NCI-H1417 treated with DMSO at 0.1 percent for 48 hours (cell line): ENCODE results near the gene SYNE1.
"Not testable (repeated sequence)": the region's sequence is repeated elsewhere in the genome, so short reads cannot be mapped to it uniquely, and the experiment has no call there.

ENCODE experiments used
- DNase-seq: peaks from one replicate; lab custom pipeline; 2025; lab: John Stamatoyannopoulos, UW

SYNE1 gene

DNA sequence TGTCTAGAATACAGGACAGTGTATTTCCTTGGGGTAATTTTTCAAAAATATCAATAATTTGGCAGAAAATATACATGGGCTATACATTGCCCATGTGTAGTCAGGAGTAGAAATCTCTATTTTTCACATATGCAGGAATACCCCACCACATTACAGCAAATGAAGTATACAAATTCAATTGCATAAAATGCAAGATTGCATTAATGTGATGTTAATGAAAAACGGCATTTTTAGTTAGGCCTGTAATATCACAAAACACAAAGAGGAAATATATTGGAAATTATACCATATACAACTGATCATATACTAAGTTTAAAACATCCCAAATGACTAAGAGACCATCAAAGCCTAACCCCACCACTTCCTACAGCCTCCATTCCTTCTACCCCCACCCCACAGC is 154.9 kb downstream of the SYNE1 start:
- no peak for DNase-seq

DNA sequence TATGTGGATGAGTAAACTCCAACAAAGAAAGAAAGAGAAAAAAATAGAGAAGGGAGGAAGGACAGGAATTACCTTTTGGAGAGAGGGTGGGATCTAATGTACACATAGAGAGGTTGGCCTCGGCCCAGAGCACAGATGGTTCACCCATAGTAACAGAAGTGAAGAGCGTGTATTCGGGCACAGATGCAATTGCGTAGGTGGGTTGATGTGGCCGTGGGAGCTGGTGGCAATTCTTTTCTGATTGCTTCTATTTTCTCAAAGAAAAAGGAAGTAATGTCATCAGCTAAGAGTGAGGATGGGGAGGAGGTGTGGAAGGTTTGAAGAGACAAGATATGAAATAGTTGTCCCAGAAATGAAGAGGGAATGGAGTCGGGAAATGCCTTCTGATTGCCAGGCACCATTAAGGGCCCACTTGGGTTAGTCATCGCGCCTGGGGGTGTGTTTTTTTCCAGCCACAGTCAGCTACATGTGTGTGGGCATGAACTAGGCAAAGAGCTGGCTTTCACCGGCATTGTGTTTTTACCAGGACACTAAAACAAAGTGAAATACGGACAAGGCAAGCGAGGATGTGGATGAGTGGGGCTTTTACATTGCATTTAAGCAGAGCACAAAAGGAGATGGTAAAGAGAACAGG is 158.7 kb downstream of the SYNE1 start:
- no peak for DNase-seq

DNA sequence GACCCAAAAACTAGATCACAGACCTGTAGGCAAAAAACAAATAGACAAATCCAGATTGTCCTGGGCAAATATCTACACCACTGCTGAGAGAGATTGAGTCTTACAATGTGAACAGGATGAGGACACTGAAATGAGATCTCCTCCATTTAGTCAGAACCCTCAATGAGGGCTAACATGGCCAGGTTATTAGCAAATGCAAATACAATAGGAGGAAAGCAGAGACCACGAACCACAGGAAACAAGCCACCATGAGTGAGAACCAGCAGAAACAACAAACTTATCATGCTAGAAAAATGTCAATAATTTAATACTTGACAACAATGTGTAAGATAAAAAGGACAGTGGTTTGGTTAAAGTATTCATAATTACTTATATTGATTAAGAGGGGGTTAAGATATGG is 162.8 kb downstream of the SYNE1 start:
- DNase-seq = no peak

DNA sequence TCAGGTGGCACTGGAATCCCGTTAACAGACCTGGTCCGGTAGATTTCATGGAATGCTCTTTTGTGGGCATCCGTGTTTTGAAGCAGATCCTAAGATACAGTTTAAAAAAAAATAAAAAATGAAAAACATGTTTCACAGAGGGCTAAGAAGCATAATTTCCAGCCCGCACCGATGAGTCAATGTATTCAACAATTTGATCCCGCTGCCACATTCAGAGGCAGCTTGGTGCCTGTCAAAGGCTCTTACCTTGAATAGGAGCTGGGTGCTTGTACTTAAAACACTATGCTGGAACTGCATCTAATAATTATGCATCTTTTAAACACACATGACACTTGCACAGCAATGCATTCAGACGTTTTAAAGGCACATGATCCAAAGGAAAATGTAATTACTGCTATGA is 164.8 kb downstream of the SYNE1 start:
- DNase-seq = no peak

DNA sequence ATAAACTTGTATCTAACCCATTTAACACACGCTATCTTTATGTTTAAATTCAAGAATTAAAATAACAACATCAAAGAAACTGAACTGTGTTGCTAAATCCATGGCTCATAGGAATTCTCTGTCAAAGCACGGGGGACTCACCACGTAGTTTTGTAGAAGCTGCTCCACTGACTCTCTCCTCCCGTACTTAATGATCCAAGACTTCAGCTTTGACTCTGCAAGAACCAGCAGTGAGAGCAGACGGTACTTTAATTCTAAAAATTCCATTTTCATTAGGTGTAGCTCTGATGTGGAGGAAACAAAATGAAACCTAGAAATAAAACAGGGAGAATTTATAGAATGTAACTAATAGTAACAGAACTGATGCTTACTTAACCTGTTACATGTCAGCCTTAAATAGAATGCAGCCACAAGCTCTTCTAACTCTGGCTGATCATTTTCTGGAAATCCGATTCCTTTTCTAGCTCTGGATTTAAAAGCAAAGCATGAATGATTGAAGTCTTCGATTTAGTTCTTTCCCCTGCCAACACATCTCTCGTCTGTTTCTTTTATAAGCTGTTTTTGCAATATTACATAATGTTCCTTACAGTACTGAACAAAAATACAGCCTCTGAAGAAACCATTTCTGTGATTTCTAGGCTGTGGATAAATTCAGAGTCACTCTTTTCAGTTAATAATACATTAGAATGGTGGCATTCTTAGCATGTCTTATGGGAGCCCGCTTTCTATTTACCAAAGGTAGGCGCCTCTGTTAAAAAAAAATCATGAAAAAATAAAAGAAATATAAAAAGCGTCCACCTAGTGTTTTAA is 165.5 kb downstream of the SYNE1 start:
- DNase-seq = no peak

DNA sequence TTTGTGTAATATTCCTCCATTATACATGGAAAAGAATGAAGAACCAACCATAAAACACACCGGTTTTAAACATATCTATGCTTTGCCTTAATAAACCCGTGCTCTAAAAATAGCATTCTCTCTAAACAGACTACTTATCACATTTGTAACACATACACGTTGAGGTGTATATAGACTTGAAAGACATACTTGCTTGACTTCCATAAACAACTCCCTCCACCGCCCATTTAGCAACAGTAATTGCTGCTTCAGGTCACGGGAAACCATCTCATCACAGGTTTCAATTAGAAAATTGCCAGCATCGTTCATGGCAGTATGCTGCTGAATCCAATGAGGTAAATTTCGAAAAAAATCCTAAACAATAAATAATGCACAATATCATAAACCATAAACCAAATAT is 174.0 kb downstream of the SYNE1 start:
- no peak for DNase-seq

DNA sequence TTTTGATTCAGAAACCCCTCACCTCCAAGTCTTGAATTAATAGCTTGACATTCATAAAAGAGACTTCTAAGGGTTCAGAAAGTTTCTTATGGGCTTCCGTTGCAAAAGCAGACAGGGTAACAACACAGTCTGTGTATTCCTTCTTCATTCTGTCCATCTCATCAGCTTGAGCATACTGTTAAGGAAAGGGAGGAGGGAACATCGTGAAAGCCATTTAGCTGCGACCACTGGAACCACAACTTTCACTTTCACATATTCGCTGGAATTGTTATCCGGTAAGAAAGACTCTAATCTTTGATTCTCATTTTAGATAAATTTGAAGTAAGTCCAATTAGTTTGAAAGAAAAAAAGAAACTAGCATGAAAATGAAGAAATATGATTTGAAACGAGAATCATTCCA is 174.4 kb downstream of the SYNE1 start:
- no peak for DNase-seq

DNA sequence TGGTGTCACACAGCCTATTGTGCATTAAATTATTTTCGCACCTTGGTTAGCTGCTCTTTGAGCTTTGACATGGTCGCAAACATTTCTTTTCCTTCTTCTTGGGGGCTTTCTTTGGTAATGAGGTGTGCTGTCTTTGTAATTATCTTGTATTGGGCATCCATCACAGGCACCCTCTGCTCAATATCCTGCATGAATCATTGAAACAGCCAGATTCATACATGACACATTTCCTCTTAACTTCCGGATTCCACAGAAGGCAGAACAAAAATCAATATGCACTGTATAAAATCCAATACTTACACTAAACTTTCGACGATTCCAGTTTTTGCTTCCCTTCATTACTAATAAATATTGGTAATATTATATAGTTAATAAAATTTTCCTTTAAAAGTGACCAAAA is 175.6 kb downstream of the SYNE1 start:
- DNase-seq = no peak

DNA sequence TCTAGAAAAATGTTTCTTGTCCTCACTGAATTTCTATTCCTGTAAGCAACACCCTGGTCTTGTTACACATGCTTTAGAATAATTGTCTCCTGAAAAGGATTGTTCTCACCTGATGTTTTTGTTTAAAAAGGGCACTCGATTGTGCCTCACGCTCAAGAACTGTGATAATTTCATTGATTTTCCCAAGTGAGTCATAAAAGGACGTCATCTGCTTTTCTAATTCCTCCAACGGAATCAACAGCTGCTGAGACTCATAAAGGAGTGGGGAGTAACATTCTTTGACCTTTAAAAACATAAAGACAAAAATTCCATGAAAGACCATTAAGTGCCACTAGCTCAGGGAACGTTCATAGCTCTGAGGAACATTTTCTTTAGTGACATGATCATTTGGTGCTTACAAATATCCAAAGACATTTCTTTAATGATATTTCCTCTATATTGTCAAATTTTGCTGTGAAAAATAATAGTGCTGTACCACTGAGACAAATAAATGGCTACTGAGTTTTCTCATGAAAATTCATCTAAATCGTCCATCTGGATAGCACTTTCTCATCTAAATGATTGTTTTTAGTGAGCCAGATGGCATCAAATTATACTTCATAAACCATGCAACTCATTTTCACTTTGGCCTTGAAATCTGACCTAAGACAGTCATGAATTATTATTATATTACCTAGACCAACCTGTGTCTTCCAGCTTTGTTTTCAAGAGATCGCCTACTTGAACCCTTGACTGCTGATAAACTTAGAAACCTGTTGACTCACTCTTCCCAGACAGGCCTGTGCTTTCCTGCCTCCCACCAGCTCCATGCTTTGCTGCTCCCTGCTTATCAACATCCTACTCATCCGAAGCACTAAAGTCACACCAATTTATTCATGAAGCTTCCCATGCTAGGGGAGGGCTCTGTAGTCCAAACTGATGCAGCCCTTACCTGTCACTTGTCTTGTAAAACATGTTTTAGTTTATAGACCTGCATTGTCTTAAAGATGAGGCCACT is 178.2 kb downstream of the SYNE1 start:
- DNase-seq = no peak

DNA sequence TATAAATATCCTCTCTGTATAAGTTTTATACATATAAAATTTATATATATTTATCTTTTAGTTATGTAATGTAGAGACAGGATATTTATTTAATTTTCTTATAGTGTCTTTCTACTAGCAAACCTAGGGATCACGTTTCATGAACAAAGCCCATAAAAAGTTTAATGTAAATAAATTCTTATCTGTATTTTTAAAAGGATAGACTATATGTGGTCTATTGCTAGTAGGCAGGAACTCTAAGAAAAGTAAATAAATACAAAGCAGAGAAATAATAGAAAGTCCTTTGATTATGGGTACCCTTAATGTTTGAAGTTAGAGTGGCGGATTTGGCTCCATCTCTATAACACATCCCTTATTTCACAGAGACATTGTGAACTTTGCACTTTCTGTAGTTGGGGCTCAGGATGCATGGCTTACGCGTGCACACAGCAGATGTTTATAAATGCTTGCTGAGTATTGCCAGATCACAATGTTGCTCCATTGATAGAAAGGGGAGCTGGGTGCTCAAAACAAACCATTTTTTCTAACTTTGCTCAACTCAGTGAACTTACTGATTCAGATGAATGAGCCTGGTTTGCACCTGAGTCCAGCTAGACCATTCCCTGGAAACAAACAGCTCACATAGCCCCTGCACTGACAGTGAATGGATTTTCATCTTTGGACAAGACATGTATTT is 179.1 kb downstream of the SYNE1 start:
- no peak for DNase-seq

DNA sequence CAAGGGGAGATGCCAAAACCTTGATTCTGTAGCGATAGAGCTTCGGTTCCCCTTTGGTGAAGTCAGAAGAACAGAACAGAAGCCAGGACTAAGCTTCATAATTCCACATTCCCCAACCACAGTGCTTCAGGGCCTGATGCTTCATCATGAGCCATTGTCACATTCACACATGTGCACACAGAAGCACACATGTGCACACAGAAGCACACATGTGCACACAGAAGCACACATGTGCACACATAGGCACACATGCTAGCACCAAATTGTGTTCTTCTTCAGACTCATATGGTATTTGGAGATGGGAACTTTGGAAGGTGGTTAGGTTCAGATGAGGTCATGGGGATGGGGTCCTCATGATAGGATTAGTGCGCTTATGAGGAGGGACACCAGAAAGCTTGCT is 183.2 kb downstream of the SYNE1 start:
- DNase-seq = no peak

DNA sequence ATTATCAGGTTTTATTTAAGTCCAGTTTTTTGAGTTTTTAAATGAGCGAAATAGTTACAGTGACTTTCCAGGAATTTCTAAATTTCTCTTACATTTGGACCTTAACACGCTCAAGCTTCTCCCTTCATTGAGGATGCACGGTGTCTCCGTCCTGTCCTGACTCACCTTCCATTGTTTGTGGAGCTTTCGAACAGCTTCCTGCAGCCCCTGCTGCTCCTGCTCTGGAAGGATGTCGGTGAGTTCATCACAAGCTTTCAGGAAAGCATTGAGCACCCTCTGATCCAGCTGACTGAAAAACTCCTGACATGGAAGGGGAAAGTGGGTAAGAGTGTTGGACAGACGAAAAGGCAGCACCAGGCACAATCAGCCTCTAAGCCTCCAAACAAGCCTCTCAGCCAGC is 183.7 kb downstream of the SYNE1 start:
- no peak for DNase-seq

DNA sequence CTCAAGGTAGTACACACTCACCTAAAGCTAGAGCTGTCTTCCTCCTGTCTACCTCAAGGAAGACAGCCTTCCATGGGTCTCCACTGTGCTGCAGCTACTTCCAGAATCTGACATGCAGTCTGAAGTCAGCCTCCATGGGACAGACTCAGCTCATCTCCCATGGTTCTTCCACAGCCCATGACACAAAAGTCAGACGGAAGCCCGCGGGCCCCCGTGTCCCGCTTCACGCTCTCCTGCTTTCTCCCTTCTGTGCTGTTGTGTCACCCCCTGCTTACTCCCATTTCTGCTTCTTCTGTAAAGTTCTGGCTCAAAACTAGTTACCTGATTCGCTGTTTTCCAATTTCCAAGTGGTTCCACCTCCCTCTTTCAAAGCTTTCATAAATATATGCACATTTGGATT is 184.5 kb downstream of the SYNE1 start:
- no peak for DNase-seq

DNA sequence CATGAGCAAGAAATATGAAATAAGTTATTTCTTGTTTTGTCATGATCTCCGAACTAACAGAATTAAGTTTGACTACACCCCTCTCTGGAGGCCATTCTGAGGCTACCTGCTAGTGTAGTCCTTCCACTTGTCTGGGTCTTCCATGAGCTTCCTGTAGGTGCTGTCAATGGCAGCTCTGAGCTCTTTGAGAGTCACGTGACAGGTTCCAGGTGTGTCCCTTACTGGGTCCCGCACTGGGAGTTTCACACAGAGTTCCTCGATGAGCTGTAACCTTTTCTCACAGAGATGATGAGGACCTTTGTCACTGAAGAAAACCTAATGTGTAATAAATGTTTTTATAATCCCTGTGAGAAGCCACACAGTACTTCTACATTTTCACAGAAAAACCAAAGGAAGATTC is 186.6 kb downstream of the SYNE1 start:
- DNase-seq = no peak

DNA sequence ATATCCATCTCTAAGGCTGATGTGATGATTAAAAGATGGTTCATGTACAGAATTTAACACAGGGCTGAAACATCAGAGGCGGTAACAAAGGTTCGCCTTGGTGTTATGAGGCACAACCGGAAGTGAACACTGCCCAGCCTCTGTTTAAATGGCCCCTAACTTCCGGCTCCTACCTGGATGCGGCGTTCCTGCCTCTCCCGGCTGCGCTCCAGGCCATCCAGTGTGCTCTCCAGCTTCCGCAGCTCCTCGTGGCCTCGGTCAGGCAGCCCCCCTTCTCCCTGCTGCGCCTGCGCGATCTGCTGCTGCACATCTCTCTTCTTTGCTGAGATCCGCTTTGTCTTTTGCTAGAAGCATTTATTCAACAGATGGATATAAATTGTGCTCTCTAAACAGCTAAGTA is 195.3 kb downstream of the SYNE1 start:
- DNase-seq = no peak

DNA sequence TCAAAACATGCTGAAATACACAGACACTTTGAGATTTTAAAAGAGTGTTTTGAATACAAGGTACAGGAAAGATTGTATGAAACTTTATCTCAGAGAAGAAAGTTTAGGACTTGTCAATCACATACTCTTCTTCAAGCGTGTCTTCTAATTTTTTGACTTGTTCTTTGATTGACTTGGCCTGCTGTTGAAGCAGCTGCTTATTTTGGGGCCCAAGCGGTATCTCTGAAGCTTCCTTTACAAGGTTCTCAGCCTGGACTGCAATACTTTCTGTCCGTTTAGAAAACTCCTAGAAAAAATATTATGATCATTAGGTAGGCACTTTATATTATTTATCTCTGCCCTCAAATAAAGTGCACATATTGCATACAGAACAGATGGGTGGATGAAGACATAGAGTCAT is 201.3 kb downstream of the SYNE1 start:
- no peak for DNase-seq

DNA sequence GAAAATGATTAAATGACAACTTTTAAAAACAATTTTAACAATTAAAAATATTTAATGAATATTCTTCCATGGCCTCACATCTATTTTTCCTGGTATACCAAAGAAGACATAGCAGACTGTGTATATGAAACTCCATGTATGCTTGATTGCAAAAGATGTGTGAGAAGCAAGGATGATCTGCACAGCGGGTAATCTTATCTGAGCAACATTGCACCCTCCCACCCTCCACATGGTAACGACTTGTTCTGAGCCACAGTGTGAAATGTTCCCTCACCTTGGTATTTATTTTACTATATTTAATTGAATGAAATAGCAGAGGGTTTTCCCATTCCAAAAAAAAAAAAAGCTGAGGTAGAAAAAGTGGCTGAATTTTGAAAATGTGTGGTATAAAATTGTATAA is 204.4 kb downstream of the SYNE1 start:
- DNase-seq = no peak

DNA sequence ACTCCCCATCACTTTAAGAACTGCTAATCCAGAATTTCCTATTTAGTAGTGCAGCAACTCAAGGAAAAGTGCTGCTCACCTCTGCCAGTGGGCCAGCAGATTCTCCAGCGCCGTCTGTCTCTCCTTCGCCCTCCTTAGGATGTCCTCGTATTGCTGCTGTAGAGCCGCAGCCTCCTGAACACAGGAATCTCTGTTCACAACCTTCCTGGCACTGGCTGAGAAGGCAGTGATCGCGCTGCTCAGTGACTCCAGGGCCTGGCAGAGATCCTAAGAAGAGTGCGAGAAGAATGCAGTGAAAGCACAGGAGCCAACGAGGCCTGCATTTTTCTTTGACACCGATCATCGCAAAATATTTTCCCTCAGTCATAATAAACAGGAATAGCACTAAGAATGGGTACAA is 209.0 kb downstream of the SYNE1 start:
- no peak for DNase-seq

DNA sequence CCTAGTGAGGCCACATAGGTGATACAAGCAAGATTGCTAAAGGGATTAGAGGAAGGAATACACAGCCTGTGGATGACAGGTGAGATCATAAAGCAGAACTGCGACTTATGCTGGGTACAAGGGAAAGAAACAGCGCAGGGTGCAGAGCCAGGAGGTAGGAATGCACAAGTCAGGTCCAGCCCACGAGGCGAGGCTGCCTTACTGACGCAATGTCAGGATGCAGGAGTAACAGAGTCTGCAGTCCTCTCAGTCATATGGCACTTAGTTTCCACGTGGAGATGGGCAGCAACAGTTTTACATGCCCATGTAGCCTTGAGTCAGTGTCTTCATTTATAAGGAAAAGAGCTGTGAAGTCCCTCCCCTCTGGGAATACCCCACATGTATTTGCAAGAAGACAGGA is 210.9 kb downstream of the SYNE1 start:
- DNase-seq = no peak

DNA sequence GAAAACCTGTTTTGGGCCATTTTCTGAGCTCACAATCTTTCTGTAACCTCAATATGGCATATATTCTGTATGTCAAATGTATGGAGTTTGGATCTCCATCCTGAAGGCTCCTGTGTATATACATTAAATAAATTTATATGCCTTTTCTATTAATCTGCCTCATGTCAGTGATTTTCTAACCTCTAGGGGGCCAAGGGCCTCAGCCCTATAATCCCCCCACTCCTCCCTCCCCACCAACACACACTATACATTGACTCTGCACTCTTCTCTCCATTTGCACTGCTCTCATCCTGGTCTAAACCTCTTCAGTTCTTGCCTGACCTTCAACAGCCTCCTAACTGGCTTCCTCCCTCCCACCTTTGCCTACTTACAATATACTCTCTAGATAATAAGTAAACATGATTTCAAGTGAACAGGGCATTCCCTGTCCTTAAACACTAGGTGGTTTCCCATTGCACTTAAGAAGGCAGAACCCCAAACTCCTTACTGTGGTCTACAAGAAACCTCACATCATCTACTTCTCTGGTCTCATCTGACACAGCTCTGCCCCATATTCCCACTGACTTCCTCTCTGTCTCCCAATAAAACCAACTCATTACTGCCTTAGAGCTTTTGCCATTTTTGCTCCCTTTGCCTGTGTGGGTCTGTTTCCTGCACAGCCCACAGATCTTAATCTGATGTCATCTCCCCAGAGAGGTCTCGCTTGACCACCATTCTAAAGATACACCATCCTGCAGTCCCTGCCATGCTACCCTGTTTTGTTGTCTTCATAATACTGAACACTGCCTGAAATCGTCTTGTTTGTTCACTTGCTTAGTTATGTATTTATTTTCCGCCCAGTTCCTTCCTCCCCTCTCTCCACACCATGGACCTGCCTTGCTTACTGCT is 213.7 kb downstream of the SYNE1 start:
- no peak for DNase-seq

DNA sequence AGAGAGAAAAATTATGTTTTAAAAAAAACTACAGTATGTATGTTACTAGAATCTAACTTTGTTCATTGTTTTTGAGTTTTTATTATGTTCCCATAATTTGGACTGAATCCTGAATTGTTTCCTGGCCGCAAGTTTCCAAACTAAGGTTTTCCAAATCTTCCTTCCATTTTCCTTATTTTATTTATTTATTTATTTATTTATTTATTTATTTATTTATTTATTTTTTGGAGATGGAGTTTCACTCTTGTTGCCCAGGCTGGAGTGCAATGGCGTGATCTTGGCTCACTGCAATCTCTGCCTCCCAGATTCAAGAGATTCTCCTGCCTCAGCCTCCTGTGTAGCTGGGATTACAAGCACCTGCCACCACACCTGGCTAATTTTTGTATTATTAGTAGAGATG is 215.7 kb downstream of the SYNE1 start:
- DNase-seq = not testable (repeated sequence)
